Esophagus squamous epithelium (tissue), 5 donors: ENCODE measurements around the gene CTSF. TPM values are rescaled to one million over a fixed set of nuclear protein-coding genes. Genes with fewer than 3 reads are reported as not detected.

Experiments
- DNase-seq: peaks from one replicate; lab custom pipeline; 2025; lab: John Stamatoyannopoulos, UW
- H3K27ac ChIP-seq, 4 donors: fragments of 200-600 bp; sonication (generic); one replicate each; pipeline ENCODE4 v1.5.1; 2016 to 2019; ENCODE audit warnings: mild to moderate bottlenecking in 1 of 4
- H3K27me3 ChIP-seq, 4 donors: fragments of 200-600 bp; sonication (generic); 1 replicate in 3 of 4; 2 replicates in 1 of 4; pipeline versions ENCODE4 v1.5.1 to v1.6.0; 2017 to 2021; ENCODE audit warnings: antibody characterized with exemption in 1 of 4
- H3K36me3 ChIP-seq, 3 donors: fragments of 200-600 bp; sonication (generic); one replicate each; pipeline ENCODE4 v1.5.1; 2016 to 2019
- H3K4me1 ChIP-seq, 3 donors: fragments of 200-600 bp; sonication (generic); one replicate each; pipeline ENCODE4 v1.5.1; 2017 to 2019
- H3K4me3 ChIP-seq, 4 donors: fragments of 200-600 bp; sonication (generic); 1 replicate in 3 of 4; 2 replicates in 1 of 4; pipeline ENCODE4 v1.5.1; 2016 to 2019; ENCODE audit warnings: mild to moderate bottlenecking in 2 of 4, moderate library complexity in 1 of 4
- H3K9me3 ChIP-seq, 3 donors: fragments of 200-600 bp; sonication (generic); one replicate each; pipeline ENCODE4 v1.5.1; 2016 to 2019
- CTCF ChIP-seq, 6 experiments: fragments of 450-650 bp in 4 of 6; fragments of 200-600 bp in 2 of 6; sonication (generic) in 2 of 6; IDR thresholded peaks; one replicate each; pipeline ENCODE4 v1.5.1; 2016 to 2019; ENCODE audit warnings: antibody characterized with exemption in 6 of 6, mild to moderate bottlenecking in 4 of 6, moderate library complexity in 4 of 6
- POLR2A ChIP-seq, 4 donors: fragments of 450-650 bp; IDR thresholded peaks; one replicate each; pipeline ENCODE4 v1.6.1; 2017; ENCODE audit warnings: antibody characterized with exemption in 4 of 4, mild to moderate bottlenecking in 4 of 4, moderate library complexity in 3 of 4
- WGBS, 2 donors: methylation state at CpG; one replicate each; pipeline ENCODE4 v1.1.5; 2018; 5-methylcytosine and 5-hydroxymethylcytosine counted together
- intact Hi-C: fragments of 100-400 bp; cut with DNase I; formaldehyde crosslinking; loops from one replicate; pipeline ENCODE4 v1.15.0; 2022
- total RNA-seq, 4 donors: library from RNA; depleted of rRNA; stranded (reverse); fragments of >200 nt; gene quantifications; one replicate each; pipeline ENCODE4 v1.1.0, GENCODE V29; 2016
- donor health status: DM: yes; HTN: yes; CAD: no.

Gene CTSF
- total RNA-seq, 4 donors from 2014 or later = 3.3 to 47.3 (median 13.0) TPM

- TF ChIP-seq CTCF (IDR thresholded peaks at IDR 0.05) (no peak), POLR2A (IDR thresholded peaks at IDR 0.05) (no peak)
- intact Hi-C loops = no loop called here
- H3K9me3 ChIP-seq = no peaks in the 10 kb centered on the region
- no peak for DNase-seq
- no peaks in the 10 kb centered on the region for H3K27me3 ChIP-seq
- H3K36me3 ChIP-seq = peaks cover 0 to 67% (median 5%) of the 10 kb centered on the region in 3 donors
- peaks cover 0 to 15% (median 0%) of the 10 kb centered on the region in 3 donors for H3K4me1 ChIP-seq
- 87 to 94% methylated on average over 4 of the region's 4 CpGs for WGBS, 2 donors
- no peak overlapping the region for H3K27ac ChIP-seq
- no peak overlapping the region for H3K4me3 ChIP-seq
These were observed 32.3 kb upstream of the CTSF start for GRCh38 chr11:66600631-66601233.

DNA sequence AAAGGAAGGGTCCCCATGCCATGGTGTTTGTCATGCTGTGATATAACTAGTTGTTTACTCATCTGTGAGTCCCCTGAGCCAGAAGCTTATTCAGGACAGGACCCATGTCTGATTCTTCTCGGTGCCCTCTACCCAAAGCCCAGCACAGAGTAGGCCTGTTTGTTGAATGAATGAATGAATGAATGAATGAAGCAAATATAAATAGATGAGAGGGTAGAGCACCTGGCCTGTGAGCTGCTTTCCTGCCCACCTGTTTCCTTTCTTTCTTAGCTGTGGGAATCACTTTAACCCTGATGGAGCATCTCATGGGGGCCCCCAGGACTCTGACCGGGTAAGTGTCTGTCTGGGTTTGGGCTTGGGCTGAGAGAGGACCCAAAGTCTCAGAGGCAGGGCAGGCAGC lies 31.8 kb upstream of the CTSF start:
- DNase-seq = no peak
- peaks cover 0 to 61% (median 0%) of the 10 kb centered on the region in 3 donors for H3K36me3 ChIP-seq
- WGBS, 2 donors = 86 to 88% methylated on average over 2 of the region's 2 CpGs
- no peaks in the 10 kb centered on the region for H3K9me3 ChIP-seq
- no peak overlapping the region for H3K27ac ChIP-seq
- H3K4me1 ChIP-seq = peaks cover 0 to 20% (median 5%) of the 10 kb centered on the region in 3 donors
- intact Hi-C loops = no loop called here
- H3K27me3 ChIP-seq = no peaks in the 10 kb centered on the region
- TF ChIP-seq POLR2A (IDR thresholded peaks at IDR 0.05) (no peak), CTCF (IDR thresholded peaks at IDR 0.05) (no peak)
- no peak overlapping the region for H3K4me3 ChIP-seq

DNA sequence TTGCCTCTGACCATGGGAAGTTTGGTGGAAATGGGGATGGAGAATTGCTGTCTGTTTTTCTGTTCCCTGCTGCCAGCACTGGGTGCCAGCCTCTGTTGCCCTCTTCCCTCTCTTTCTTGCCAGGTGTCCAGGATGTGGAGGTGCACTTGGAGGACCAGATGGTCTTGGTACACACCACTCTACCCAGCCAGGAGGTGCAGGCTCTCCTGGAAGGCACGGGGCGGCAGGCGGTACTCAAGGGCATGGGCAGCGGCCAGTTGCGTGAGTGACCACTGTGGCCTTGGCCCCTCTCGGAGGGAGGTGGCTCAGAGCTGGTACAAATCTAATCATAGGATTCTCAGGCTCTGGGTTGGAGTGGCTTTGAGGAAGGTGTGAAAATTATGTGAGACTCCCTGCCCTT lies 30.6 kb upstream of the CTSF start:
- 90% methylated on average over 2 of the region's 6 CpGs; no CpG with 5 or more reads in 1 of the 2 donors for WGBS, 2 donors
- intact Hi-C loops = no loop called here
- H3K4me3 ChIP-seq = no peak overlapping the region
- no peak overlapping the region for H3K27ac ChIP-seq
- peaks cover under 1 to 32% (median 17%) of the 10 kb centered on the region in 3 donors for H3K4me1 ChIP-seq
- TF ChIP-seq POLR2A (IDR thresholded peaks at IDR 0.05) = no peak
- no peak for TF ChIP-seq CTCF (IDR thresholded peaks at IDR 0.05)
- no peaks in the 10 kb centered on the region for H3K9me3 ChIP-seq
- no peak for DNase-seq
- H3K36me3 ChIP-seq = peaks cover 0 to 49% (median 0%) of the 10 kb centered on the region in 3 donors
- no peaks in the 10 kb centered on the region for H3K27me3 ChIP-seq

- intact Hi-C loops = no loop called here
- DNase-seq = no peak
- 33 to 68% methylated on average over 4 to 5 of the region's 5 CpGs for WGBS, 2 donors
These were observed 27.0 kb upstream of the CTSF start for GRCh38 chr11:66595245-66595904.

GRCh38 chr11:66593650-66594049 lies 25.2 kb upstream of the CTSF start:
- intact Hi-C loops = no loop called here
- H3K4me3 ChIP-seq = peak overlapping the region; percentile 44 to 81 (median 74)
- no peak for TF ChIP-seq POLR2A (IDR thresholded peaks at IDR 0.05)
- no peak for TF ChIP-seq CTCF (IDR thresholded peaks at IDR 0.05)
- DNase-seq = no peak
- peak overlapping the region; percentile 75 to 94 (median 90) for H3K27ac ChIP-seq
- peaks cover 18 to 44% (median 28%) of the 10 kb centered on the region in 3 donors for H3K4me1 ChIP-seq
- 50 to 62% methylated on average over 6 to 7 of the region's 7 CpGs for WGBS, 2 donors
- H3K9me3 ChIP-seq = no peaks in the 10 kb centered on the region
- peaks cover 0 to under 1% (median 0%) of the 10 kb centered on the region in 3 donors for H3K36me3 ChIP-seq
- no peaks in the 10 kb centered on the region for H3K27me3 ChIP-seq

More at GRCh38 chr11:66595245-66595904, 27.0 kb upstream of the CTSF start:
- H3K27me3 ChIP-seq = no peaks in the 10 kb centered on the region
- H3K4me3 ChIP-seq = peak overlapping the region in 1 of 4 donors; percentile 13
- H3K27ac ChIP-seq = peak overlapping the region in 3 of 4 donors; percentile 38 to 81 (median 72)
- no peak for TF ChIP-seq POLR2A (IDR thresholded peaks at IDR 0.05)
- peaks cover 0 to 18% (median 0%) of the 10 kb centered on the region in 3 donors for H3K36me3 ChIP-seq
- no peaks in the 10 kb centered on the region for H3K9me3 ChIP-seq
- peaks cover 18 to 44% (median 28%) of the 10 kb centered on the region in 3 donors for H3K4me1 ChIP-seq
